Activated naive CD4-positive, alpha-beta T cell treated with anti-CD3 and anti-CD28 coated beads, Interleukin-2, amount 50 U/mL, for 24 hours (primary cell): Measurements from ENCODE around the gene CAPN11.
"Not testable (repeated sequence)": the region's sequence is repeated elsewhere in the genome, so short reads cannot be mapped to it uniquely, and the experiment has no call there.

Experiments used
- H3K27ac Mint-ChIP-seq: one replicate; pipeline ENCODE4 v1.8.0; 2021; ENCODE audit warnings: mild to moderate bottlenecking, mixed read lengths
- H3K27me3 Mint-ChIP-seq: one replicate; pipeline ENCODE4 v1.8.0; 2021; ENCODE audit warnings: mixed read lengths
- H3K36me3 Mint-ChIP-seq: one replicate; pipeline ENCODE4 v1.8.0; 2021; ENCODE audit warnings: mixed read lengths
- H3K4me1 Mint-ChIP-seq: one replicate; pipeline ENCODE4 v1.8.0; 2021; ENCODE audit warnings: mixed read lengths
- H3K4me3 Mint-ChIP-seq: one replicate; pipeline ENCODE4 v1.8.0; 2021; ENCODE audit warnings: mild to moderate bottlenecking, mixed read lengths
- H3K9me3 Mint-ChIP-seq: one replicate; pipeline ENCODE4 v1.8.0; 2021; ENCODE audit warnings: mixed read lengths

The CAPN11 gene

GRCh38 chr6:44228836-44229235 is 70.2 kb downstream of the CAPN11 start:
- H3K36me3 Mint-ChIP-seq, result peaks cover 13% of the 10 kb centered on the region
- H3K4me3 Mint-ChIP-seq, result no peak overlapping the region
- H3K4me1 Mint-ChIP-seq, result peaks cover 15% of the 10 kb centered on the region
- H3K27me3 Mint-ChIP-seq, result no peaks in the 10 kb centered on the region
- no peaks in the 10 kb centered on the region for H3K9me3 Mint-ChIP-seq
- H3K27ac Mint-ChIP-seq, result no peak overlapping the region

- Mint-ChIP-seq H3K9me3 (no peaks in the 10 kb centered on the region), H3K4me3 (no peak overlapping the region), H3K36me3 (peaks cover 12% of the 10 kb centered on the region), H3K27me3 (no peaks in the 10 kb centered on the region), H3K4me1 (peaks cover 9% of the 10 kb centered on the region), H3K27ac (no peak overlapping the region)
Observed at GRCh38 chr6:44229376-44230033, 70.9 kb downstream of the CAPN11 start.

- no peaks in the 10 kb centered on the region for H3K9me3 Mint-ChIP-seq
- peaks cover 10% of the 10 kb centered on the region for H3K36me3 Mint-ChIP-seq
- peaks cover 4% of the 10 kb centered on the region for H3K4me1 Mint-ChIP-seq
- no peaks in the 10 kb centered on the region for H3K27me3 Mint-ChIP-seq
- no peak overlapping the region for H3K27ac Mint-ChIP-seq
- no peak overlapping the region for H3K4me3 Mint-ChIP-seq
Observed at GRCh38 chr6:44230034-44230675, 71.5 kb downstream of the CAPN11 start.

GRCh38 chr6:44231426-44231825 is 72.8 kb downstream of the CAPN11 start:
- peaks cover 12% of the 10 kb centered on the region for H3K36me3 Mint-ChIP-seq
- H3K9me3 Mint-ChIP-seq, H3K4me1 Mint-ChIP-seq, H3K27ac Mint-ChIP-seq, H3K27me3 Mint-ChIP-seq, H3K4me3 Mint-ChIP-seq: not testable (repeated sequence)

GRCh38 chr6:44232676-44233566 is 74.3 kb downstream of the CAPN11 start:
- Mint-ChIP-seq H3K36me3 (peaks cover 12% of the 10 kb centered on the region), H3K27ac (peak overlapping the region; percentile 62)

GRCh38 chr6:44233567-44234100 is 75.0 kb downstream of the CAPN11 start:
- H3K4me1 Mint-ChIP-seq, result peaks cover 14% of the 10 kb centered on the region
- H3K4me3 Mint-ChIP-seq, result no peak overlapping the region
- no peak overlapping the region for H3K27ac Mint-ChIP-seq
- peaks cover 12% of the 10 kb centered on the region for H3K36me3 Mint-ChIP-seq
- H3K27me3 Mint-ChIP-seq, result no peaks in the 10 kb centered on the region
- no peaks in the 10 kb centered on the region for H3K9me3 Mint-ChIP-seq

More at GRCh38 chr6:44232676-44233566, 74.3 kb downstream of the CAPN11 start:
- Mint-ChIP-seq H3K9me3 (no peaks in the 10 kb centered on the region), H3K4me3 (no peak overlapping the region), H3K4me1 (peaks cover 7% of the 10 kb centered on the region), H3K27me3 (no peaks in the 10 kb centered on the region)
